Measurements from ENCODE around the gene FOXJ2. TPM values are rescaled to one million over a fixed set of nuclear protein-coding genes. Genes with fewer than 3 reads are reported as not detected.
"Not testable (repeated sequence)": the region's sequence is repeated elsewhere in the genome, so short reads cannot be mapped to it uniquely, and the experiment has no call there.

Gene FOXJ2
- total RNA-seq, 1 donor from 2014 or later = 19.8 TPM

GRCh38 chr12:8058506-8058905 lies 26.0 kb downstream of the FOXJ2 start:
- ATAC-seq (peak; percentile 28 to 33), DNase-seq (no peak)
- H3K27ac ChIP-seq = no peak overlapping the region
- peaks cover 26% of the 10 kb centered on the region for H3K36me3 ChIP-seq
- peaks cover 11% of the 10 kb centered on the region for H3K4me1 ChIP-seq
- TF ChIP-seq, protein P1, sequence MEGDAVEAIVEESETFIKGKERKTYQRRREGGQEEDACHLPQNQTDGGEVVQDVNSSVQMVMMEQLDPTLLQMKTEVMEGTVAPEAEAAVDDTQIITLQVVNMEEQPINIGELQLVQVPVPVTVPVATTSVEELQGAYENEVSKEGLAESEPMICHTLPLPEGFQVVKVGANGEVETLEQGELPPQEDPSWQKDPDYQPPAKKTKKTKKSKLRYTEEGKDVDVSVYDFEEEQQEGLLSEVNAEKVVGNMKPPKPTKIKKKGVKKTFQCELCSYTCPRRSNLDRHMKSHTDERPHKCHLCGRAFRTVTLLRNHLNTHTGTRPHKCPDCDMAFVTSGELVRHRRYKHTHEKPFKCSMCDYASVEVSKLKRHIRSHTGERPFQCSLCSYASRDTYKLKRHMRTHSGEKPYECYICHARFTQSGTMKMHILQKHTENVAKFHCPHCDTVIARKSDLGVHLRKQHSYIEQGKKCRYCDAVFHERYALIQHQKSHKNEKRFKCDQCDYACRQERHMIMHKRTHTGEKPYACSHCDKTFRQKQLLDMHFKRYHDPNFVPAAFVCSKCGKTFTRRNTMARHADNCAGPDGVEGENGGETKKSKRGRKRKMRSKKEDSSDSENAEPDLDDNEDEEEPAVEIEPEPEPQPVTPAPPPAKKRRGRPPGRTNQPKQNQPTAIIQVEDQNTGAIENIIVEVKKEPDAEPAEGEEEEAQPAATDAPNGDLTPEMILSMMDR (IDR thresholded peaks at IDR 0.05) = no peak
- H3K9me3 ChIP-seq = no peaks in the 10 kb centered on the region
- H3K27me3 ChIP-seq (ENCODE audit: low read depth) = no peaks in the 10 kb centered on the region
- intact Hi-C loops (cut with DNase I) = no loop called here
- H3K4me3 ChIP-seq = no peak overlapping the region

DNA sequence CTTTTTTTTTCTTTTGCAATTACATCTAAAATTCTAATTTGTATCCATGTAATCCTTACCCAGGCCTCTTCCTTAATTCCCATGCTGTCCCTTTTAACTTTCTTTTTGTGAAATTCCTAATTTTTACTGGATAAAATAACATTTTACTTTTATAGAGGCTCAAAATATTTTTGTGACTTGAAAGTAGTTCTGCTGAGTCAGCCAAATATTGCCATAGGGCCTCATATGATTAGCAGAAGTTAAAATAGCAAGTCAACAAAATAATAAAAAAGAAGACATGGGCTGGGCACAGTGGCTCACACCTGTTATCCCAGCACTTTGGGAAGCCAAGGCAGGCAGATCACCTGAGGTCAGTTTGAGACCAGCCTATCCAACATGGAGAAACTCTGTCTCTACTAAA lies 31.6 kb downstream of the FOXJ2 start:
- no peak for ATAC-seq
- intact Hi-C loops (cut with DNase I) = no loop called here
- DNase-seq = no peak
- TF ChIP-seq, protein P1 (IDR thresholded peaks at IDR 0.05) = no peak
- no peaks in the 10 kb centered on the region for H3K9me3 ChIP-seq
- H3K27me3 ChIP-seq (ENCODE audit: low read depth) = no peaks in the 10 kb centered on the region
- H3K4me1 ChIP-seq = no peaks in the 10 kb centered on the region
- peak overlapping the region; percentile 70 for H3K27ac ChIP-seq
- H3K4me3 ChIP-seq = peak overlapping the region; percentile 38
- H3K36me3 ChIP-seq = no peaks in the 10 kb centered on the region

DNA sequence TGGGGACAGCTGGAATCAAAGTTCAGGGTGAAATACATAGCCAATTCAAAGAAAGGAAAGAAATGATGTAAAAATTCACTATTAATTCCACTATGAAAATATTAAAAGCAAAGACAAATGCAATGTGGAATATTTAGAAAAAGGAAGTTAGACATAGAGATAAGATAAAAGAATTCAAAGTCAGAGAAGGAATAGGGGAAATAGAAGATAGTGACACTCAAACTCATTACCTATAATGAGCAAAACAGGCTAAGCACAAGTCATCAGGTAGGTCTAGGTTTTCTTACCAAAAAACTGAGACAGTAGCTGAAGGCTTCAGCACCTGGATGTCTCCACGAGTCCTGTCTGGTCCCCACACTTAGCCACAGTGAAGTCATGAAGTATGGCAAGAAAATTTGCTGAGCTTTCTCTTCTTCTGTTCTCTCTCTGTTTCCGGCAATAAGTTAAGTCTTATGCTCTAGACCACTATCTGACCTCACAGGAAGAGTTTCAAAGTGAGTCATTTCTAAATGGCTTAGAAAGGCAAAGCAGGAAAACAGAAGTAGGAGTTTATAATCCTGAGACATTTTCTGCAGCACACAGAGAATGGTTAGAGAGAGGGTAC lies 33.6 kb downstream of the FOXJ2 start, which contains the start of gene C3AR1:
Gene C3AR1, minus strand, starts transcription at position 369 of the 604 bp plus-strand sequence. CDS start 6,174 bp downstream, outside the sequence.
- H3K27me3 ChIP-seq (ENCODE audit: low read depth) = no peaks in the 10 kb centered on the region
- H3K4me3 ChIP-seq = peak within 1 kb of the TSS; percentile 38
- no peaks in the 10 kb centered on the region for H3K36me3 ChIP-seq
- H3K4me1 ChIP-seq = no peaks in the 10 kb centered on the region
- DNase-seq = no peak
- TF ChIP-seq, protein P1 (IDR thresholded peaks at IDR 0.05) = no peak
- H3K27ac ChIP-seq = peak within 1 kb of the TSS; percentile 70
- intact Hi-C loops (cut with DNase I) = no loop called here
- no peaks in the 10 kb centered on the region for H3K9me3 ChIP-seq
- peak; percentile 82 to 89 for ATAC-seq

- TF ChIP-seq, protein P1 (IDR thresholded peaks at IDR 0.05) = no peak
- DNase-seq = no peak
- H3K9me3 ChIP-seq = no peaks in the 10 kb centered on the region
- no peak overlapping the region for H3K4me3 ChIP-seq
- peak in 1 of 2 donors; percentile 40 for ATAC-seq
- no peaks in the 10 kb centered on the region for H3K27me3 ChIP-seq (ENCODE audit: low read depth)
- no peaks in the 10 kb centered on the region for H3K4me1 ChIP-seq
- no peaks in the 10 kb centered on the region for H3K36me3 ChIP-seq
- no peak overlapping the region for H3K27ac ChIP-seq
- intact Hi-C loops (cut with DNase I) = no loop called here
These were observed 37.1 kb downstream of the FOXJ2 start for GRCh38 chr12:8069582-8069981.

DNA sequence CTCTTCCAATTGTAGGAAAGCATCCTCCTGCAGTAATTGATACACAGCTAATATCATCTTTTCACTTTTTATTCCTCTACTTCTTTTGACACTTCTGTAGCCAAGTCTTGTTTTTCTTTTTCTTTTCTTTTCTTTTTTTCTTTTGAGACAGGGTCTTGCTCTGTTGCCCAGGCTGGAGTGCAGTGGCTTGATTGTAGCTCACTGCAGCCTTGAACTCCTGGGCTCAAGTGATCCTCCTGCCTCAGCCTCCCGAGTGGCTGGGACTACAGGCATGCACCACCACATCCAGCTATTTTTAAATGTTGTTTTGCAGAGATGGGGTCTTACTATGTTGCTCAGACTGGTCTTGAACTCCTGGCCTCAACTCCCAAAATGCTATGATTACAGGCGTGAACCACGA lies 39.3 kb downstream of the FOXJ2 start:
- ATAC-seq; H3K9me3 ChIP-seq; H3K4me3 ChIP-seq; H3K27ac ChIP-seq; H3K36me3 ChIP-seq; H3K27me3 ChIP-seq (ENCODE audit: low read depth); intact Hi-C loops (cut with DNase I); DNase-seq; H3K4me1 ChIP-seq: not testable (repeated sequence)

- Histone ChIP-seq H3K4me1 (peaks cover 13% of the 10 kb centered on the region), H3K9me3 (no peaks in the 10 kb centered on the region), H3K4me3 (no peak overlapping the region), H3K27ac (no peak overlapping the region), H3K36me3 (no peaks in the 10 kb centered on the region), H3K27me3 (ENCODE audit: low read depth) (no peaks in the 10 kb centered on the region)
- ATAC-seq (no peak), DNase-seq (no peak)
- TF ChIP-seq, protein P1 (IDR thresholded peaks at IDR 0.05) = no peak
- intact Hi-C loops (cut with DNase I) = no loop called here
These were observed 43.4 kb downstream of the FOXJ2 start for GRCh38 chr12:8075935-8076334.
